Prostate gland (tissue), 2 donors: ENCODE measurements around the gene DOK4. TPM values are rescaled to one million over a fixed set of nuclear protein-coding genes. Genes with fewer than 3 reads are reported as not detected.

Experiments used
- DNase-seq: peaks from one replicate; pipeline ENCODE4 v3.0.0-alpha.2; 2019; ENCODE audit warnings: low spot score
- H3K27ac ChIP-seq, 2 donors: fragments of 200-600 bp; sonication (generic); 2 replicates each; pipeline ENCODE4 v1.5.1; 2017 to 2019
- H3K27me3 ChIP-seq: fragments of 200-600 bp; sonication (generic); replicated peaks from 2 replicates; pipeline ENCODE4 v1.5.1; 2019; ENCODE audit not compliant: insufficient read depth
- H3K36me3 ChIP-seq, 2 donors: fragments of 200-600 bp; sonication (generic); 1 replicate in 1 of 2; 2 replicates in 1 of 2; pipeline versions ENCODE4 v1.5.1 to v1.8.1; 2017 to 2019
- H3K4me1 ChIP-seq: fragments of 200-600 bp; sonication (generic); replicated peaks from 2 replicates; pipeline ENCODE4 v1.5.1; 2019
- H3K4me3 ChIP-seq, 2 donors: fragments of 200-600 bp; sonication (generic); 2 replicates each; pipeline ENCODE4 v1.5.1; 2017 to 2019
- H3K9me3 ChIP-seq: fragments of 200-600 bp; sonication (generic); 2 replicates; pipeline ENCODE4 v1.5.1; 2017
- POLR2A ChIP-seq: fragments of 450-650 bp; IDR thresholded peaks from one replicate; pipeline ENCODE4 v1.6.1; 2016; ENCODE audit warnings: antibody characterized with exemption, mild to moderate bottlenecking
- POLR2AphosphoS5 ChIP-seq: sonication (generic); formaldehyde crosslinking; IDR thresholded peaks from one replicate; pipeline ENCODE4 v1.6.1; 2017; ENCODE audit warnings: antibody characterized with exemption
- whole genome bisulfite sequencing: methylation state at CpG from one replicate; pipeline ENCODE4 v1.1.5; 2018; 5-methylcytosine and 5-hydroxymethylcytosine counted together
- intact Hi-C: fragments of 100-400 bp; cut with DNase I; formaldehyde crosslinking; loops from one replicate; pipeline ENCODE4 v1.14.2; 2022
- total RNA-seq, 2 donors: library from RNA; depleted of rRNA; stranded (reverse); fragments of >200 nt; gene quantifications; one replicate each; pipeline ENCODE4 v1.1.0, GENCODE V29; 2016
- TF ChIP-seq, protein P1 (sequence below), 4 experiments: fragments of 200-600 bp in 2 of 4; fragments of 450-650 bp in 2 of 4; sonication (generic) in 2 of 4; IDR thresholded peaks; 1 replicate in 3 of 4; 2 replicates in 1 of 4; pipeline ENCODE4 v1.5.1; 2016 to 2019; ENCODE audit warnings: antibody characterized with exemption in 4 of 4, mild to moderate bottlenecking in 2 of 4, moderate library complexity in 2 of 4

Gene DOK4
- total RNA-seq, 2 donors from 2014 or later = 26.3 to 55.4 TPM

DNA sequence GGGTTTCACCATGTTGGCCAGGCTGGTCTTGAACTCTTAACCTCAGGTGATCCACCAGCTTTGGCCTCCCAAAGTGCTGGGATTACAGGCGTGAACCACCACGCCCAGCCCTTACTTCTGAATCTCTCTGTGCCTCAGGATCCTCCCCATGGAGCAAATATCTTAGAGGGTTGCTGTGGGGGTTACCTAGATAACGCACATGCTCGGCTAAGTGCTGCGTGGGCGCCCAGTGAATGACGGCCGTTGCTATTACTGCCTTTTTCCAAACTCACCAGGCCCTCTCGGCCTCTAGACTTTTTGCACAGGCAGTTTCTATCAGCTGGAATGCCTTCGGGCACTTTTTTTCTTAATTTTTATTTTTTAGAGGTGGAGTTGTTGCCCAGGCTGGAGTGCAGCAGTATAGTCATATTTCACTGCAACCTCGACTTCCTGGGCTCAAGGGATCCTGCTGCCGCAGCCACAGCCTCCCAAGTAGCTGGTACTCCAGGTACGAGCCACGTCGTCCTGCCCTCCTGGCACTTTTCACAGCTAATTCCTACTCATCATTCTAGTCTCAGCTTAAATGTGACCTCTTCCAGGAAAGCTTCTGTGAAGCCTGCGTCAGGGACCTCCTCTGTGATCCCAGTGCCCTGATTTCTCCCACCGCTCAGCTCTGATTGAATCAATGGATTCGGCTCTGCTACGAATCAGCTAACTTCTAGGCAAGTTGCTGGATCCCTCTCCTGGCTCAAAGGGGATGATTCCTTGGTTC is 41.5 kb upstream of the DOK4 start:
- intact Hi-C loops = no loop called here
- Histone ChIP-seq H3K36me3 (no peaks in the 10 kb centered on the region), H3K9me3 (no peaks in the 10 kb centered on the region), H3K27ac (no peak overlapping the region), H3K4me3 (no peak overlapping the region), H3K4me1 (peaks cover 7% of the 10 kb centered on the region), H3K27me3 (no peaks in the 10 kb centered on the region)
- TF ChIP-seq, protein P1, sequence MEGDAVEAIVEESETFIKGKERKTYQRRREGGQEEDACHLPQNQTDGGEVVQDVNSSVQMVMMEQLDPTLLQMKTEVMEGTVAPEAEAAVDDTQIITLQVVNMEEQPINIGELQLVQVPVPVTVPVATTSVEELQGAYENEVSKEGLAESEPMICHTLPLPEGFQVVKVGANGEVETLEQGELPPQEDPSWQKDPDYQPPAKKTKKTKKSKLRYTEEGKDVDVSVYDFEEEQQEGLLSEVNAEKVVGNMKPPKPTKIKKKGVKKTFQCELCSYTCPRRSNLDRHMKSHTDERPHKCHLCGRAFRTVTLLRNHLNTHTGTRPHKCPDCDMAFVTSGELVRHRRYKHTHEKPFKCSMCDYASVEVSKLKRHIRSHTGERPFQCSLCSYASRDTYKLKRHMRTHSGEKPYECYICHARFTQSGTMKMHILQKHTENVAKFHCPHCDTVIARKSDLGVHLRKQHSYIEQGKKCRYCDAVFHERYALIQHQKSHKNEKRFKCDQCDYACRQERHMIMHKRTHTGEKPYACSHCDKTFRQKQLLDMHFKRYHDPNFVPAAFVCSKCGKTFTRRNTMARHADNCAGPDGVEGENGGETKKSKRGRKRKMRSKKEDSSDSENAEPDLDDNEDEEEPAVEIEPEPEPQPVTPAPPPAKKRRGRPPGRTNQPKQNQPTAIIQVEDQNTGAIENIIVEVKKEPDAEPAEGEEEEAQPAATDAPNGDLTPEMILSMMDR (IDR thresholded peaks at IDR 0.05) = no peak
- no peak for TF ChIP-seq POLR2A
- TF ChIP-seq POLR2AphosphoS5 = no peak
- 94% methylated on average over 19 of the region's 19 CpGs for WGBS
- DNase-seq = no peak

DNA sequence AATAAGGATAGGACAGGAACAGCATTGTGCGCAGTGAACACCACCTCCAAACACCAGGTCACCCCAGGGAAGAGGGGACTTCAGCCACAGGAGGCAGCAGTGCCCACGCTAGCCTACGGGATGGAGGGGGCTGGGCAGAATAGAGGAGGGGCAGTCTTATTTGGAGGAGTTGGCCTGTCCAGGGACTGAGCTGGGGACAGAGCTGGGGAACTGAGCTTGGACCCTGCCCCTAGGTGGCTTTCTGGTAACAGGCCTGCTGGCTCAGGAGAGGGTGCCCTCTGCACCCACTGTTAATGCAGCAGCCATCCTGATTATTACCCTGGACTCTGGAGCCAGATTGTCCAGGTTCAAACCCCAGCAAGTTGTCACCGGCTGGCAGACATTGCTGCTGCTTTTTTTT is 40.7 kb upstream of the DOK4 start:
- Histone ChIP-seq H3K27me3 (no peaks in the 10 kb centered on the region), H3K4me3 (no peak overlapping the region), H3K4me1 (no peaks in the 10 kb centered on the region), H3K27ac (no peak overlapping the region), H3K36me3 (no peaks in the 10 kb centered on the region), H3K9me3 (no peaks in the 10 kb centered on the region)
- intact Hi-C loops = no loop called here
- WGBS = 75% methylated on average over 4 of the region's 4 CpGs
- DNase-seq = no peak
- TF ChIP-seq POLR2A (no peak), POLR2AphosphoS5 (no peak)
- TF ChIP-seq, protein P1 (IDR thresholded peaks at IDR 0.05) = no peak

DNA sequence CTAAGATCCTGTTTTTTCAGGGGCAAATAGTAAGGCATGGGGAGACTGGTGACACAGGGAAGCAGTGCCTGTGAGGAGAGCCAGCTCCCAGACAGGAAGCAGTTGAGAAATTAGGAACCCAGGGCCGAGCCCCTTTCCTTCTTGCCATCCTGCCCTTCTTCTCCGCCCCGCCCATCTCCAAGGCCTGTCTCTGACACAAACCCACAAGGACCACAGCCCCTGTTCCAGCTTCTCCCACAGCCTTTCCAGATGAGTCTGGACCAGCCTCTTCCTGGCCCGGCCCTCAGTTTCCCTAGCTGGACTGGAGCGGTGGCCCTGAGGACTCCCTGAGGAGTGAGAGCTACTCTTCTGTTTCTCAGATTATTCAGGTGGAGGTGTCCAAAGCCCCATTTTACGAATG is 40.2 kb upstream of the DOK4 start:
- Histone ChIP-seq H3K36me3 (no peaks in the 10 kb centered on the region), H3K27ac (no peak overlapping the region), H3K4me3 (no peak overlapping the region), H3K9me3 (no peaks in the 10 kb centered on the region), H3K4me1 (no peaks in the 10 kb centered on the region), H3K27me3 (no peaks in the 10 kb centered on the region)
- 86% methylated on average over 6 of the region's 6 CpGs for WGBS
- TF ChIP-seq POLR2A (no peak), POLR2AphosphoS5 (no peak)
- TF ChIP-seq, protein P1 (IDR thresholded peaks at IDR 0.05) = no peak
- intact Hi-C loops = no loop called here
- no peak for DNase-seq

DNA sequence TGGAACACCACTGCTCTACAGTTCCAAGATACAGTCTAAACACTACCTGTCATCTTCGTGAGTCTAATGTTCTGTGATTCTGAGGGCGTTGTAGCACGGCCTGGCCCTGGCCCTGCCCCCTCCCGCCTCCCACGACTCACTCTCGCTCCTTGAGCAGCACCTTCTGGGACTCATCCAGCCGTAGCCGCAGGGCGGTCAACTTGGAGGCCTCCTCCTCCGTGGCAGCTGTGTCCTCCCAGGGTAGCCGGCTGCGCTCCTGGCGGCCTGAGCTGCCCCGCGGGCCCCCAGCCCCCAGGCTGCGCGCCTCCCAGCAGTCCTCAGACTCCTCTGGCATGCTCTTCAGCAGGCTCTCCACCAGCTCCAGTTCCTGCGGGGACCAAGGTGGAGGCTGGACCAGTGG is 39.5 kb upstream of the DOK4 start:
- Histone ChIP-seq H3K4me3 (no peak overlapping the region), H3K4me1 (no peaks in the 10 kb centered on the region), H3K27ac (no peak overlapping the region), H3K9me3 (no peaks in the 10 kb centered on the region), H3K27me3 (no peaks in the 10 kb centered on the region), H3K36me3 (no peaks in the 10 kb centered on the region)
- 80% methylated on average over 18 of the region's 18 CpGs for WGBS
- TF ChIP-seq POLR2A (no peak), POLR2AphosphoS5 (no peak)
- TF ChIP-seq, protein P1 (IDR thresholded peaks at IDR 0.05) = no peak
- intact Hi-C loops = no loop called here
- DNase-seq = no peak

DNA sequence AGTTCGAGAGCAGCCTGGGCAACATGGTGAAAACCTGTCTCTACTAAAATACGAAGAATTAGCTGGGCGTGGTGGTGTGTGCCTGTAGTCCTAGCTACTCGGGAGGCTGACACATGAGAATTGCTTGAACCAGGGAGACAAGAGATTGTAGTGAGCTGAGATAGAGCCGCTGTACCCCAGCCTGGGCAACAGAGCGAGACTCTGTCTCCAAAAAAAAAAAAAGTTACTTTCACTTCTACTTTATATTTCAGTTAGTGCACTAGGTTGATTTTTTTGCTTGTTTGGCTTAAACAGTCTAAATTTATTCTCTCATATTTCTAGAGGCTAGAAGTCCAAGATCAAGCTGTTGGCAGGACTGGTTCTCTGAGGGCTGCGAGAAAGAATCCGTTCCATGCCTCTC is 36.7 kb upstream of the DOK4 start:
- intact Hi-C loops = no loop called here
- Histone ChIP-seq H3K4me3 (no peak overlapping the region), H3K36me3 (peaks cover 0 to 4% of the 10 kb centered on the region in 2 donors), H3K27me3 (no peaks in the 10 kb centered on the region), H3K27ac (no peak overlapping the region), H3K4me1 (no peaks in the 10 kb centered on the region), H3K9me3 (no peaks in the 10 kb centered on the region)
- WGBS = 84% methylated on average over 8 of the region's 8 CpGs
- TF ChIP-seq POLR2A (no peak), POLR2AphosphoS5 (no peak)
- TF ChIP-seq, protein P1 (IDR thresholded peaks at IDR 0.05) = no peak
- no peak for DNase-seq
